Measurements from ENCODE around the gene ABLIM3.

DNA sequence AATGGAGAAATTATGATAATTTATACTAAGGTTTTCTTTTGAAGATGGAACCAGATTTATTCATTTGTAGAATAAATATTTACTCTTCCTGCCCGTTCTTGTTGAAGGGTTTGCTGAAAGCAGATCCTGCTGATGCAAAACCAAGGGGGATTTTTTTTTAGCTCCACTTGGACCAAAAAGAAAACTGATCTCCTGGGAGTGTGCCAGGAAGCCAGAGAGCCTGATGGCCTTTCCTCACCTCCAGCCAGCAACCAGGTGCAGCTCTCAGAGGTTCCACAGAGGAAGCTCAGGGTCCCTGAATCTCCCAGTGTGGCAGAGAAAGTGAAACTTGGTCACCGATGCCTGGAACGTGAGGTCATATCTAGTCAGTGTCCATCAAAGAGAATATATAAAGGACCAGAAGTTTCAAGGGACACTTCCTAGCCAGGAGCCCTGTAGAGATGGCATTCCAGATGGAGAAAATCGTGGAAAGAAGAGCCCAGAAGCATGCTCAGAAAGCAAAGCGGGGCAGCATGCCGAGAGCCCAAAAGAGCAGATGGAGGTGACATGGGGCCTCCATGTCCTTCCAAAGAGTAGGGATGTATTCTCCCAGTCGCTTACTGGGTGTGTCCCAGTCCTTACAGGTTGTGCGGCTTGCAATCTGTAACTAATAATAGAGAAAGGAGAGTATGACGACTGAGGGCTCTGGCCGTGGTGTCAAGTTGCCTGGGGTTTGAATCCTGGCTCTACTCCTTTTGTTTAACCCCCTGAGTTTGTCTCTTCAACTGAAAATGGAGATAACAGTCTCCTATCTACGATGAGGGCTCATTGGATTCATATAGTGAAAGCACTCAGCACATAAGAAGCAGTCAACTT lies 142.6 kb downstream of the ABLIM3 start:
- TF ChIP-seq POLR2A (IDR thresholded peaks at IDR 0.05; ENCODE audit: low read length) = no peak
- no peak for TF ChIP-seq GATA1 (IDR thresholded peaks at IDR 0.05; ENCODE audit: low read depth, low read length)
